Sigmoid colon (tissue), 7 donors: ENCODE measurements around the gene CRTAC1. TPM values are rescaled to one million over a fixed set of nuclear protein-coding genes. Genes with fewer than 3 reads are reported as not detected.

Experiments used
- DNase-seq: peaks from one replicate; pipeline ENCODE4 v3.0.0-alpha.2; 2019
- H3K27ac ChIP-seq, 4 donors: fragments of 200-600 bp; sonication (generic); one replicate each; pipeline ENCODE4 v1.5.1; 2016 to 2019; ENCODE audit warnings: mild to moderate bottlenecking in 1 of 4
- H3K27me3 ChIP-seq, 3 donors: fragments of 200-600 bp; sonication (generic); one replicate each; pipeline ENCODE4 v1.5.1; 2019; ENCODE audit warnings: mild to moderate bottlenecking in 1 of 3
- H3K36me3 ChIP-seq, 4 donors: fragments of 200-600 bp; sonication (generic); one replicate each; pipeline ENCODE4 v1.5.1; 2016 to 2019
- H3K4me1 ChIP-seq, 4 donors: fragments of 200-600 bp; sonication (generic); one replicate each; pipeline ENCODE4 v1.5.1; 2017 to 2019
- H3K4me3 ChIP-seq, 4 donors: fragments of 200-600 bp; sonication (generic); one replicate each; pipeline ENCODE4 v1.5.1; 2017 to 2019; ENCODE audit warnings: mild to moderate bottlenecking in 2 of 4, moderate library complexity in 1 of 4
- H3K9me3 ChIP-seq, 4 donors: fragments of 200-600 bp in 3 of 4; sonication (generic) in 3 of 4; one replicate each; pipeline versions ENCODE4 v1.5.1 to v1.6.1; 2013 to 2019
- CTCF ChIP-seq, 4 experiments: fragments of 450-650 bp in 3 of 4; fragments of 200-600 bp in 1 of 4; IDR thresholded peaks; one replicate each; pipeline ENCODE4 v1.5.1; 2016 to 2019; ENCODE audit warnings: antibody characterized with exemption in 4 of 4, mild to moderate bottlenecking in 3 of 4, moderate library complexity in 2 of 4
- EP300 ChIP-seq, 4 donors: sonication (generic); formaldehyde crosslinking; IDR thresholded peaks; one replicate each; pipeline ENCODE4 v1.6.1; 2017; ENCODE audit warnings: antibody characterized with exemption in 4 of 4
- POLR2A ChIP-seq, 2 donors: fragments of 450-650 bp; IDR thresholded peaks; one replicate each; pipeline ENCODE4 v1.6.1; 2016; ENCODE audit warnings: antibody characterized with exemption in 2 of 2, mild to moderate bottlenecking in 2 of 2, moderate library complexity in 2 of 2
- POLR2AphosphoS5 ChIP-seq, 4 donors: sonication (generic); formaldehyde crosslinking; IDR thresholded peaks; one replicate each; pipeline ENCODE4 v1.6.1; 2017; ENCODE audit warnings: antibody characterized with exemption in 4 of 4
- WGBS, 2 donors: extraction: QIAGEN DNeasy Blood & Tissue Kit; methylation state at CpG; one replicate each; pipeline ENCODE4 v1.1.7; 2013; 5-methylcytosine and 5-hydroxymethylcytosine counted together
- intact Hi-C: fragments of 100-400 bp; cut with DNase I; formaldehyde crosslinking; loops from one replicate; pipeline ENCODE4 v1.15.1; 2023
- polyA plus RNA-seq, 3 donors: library from polyadenylated mRNA; stranded (reverse); fragments of 200-250 nt; gene quantifications; one replicate each; pipeline ENCODE4 v1.2.3, GENCODE V29; 2013
- total RNA-seq, 4 donors: library from RNA; depleted of rRNA; stranded (reverse); fragments of >200 nt; gene quantifications; one replicate each; pipeline ENCODE4 v1.1.0, GENCODE V29; 2016
- donor health status: healthy with polysubstance abuse.
- donor health status: Bipolar disorder and iron deficiency.
- donor health status: healthy.

The CRTAC1 gene
- total and polyA plus RNA-seq, 7 donors: 1.2 to 6.4 (median 2.6) TPM; not detected in 1

GRCh38 chr10:97977673-97978072, 52.7 kb downstream of the CRTAC1 start:
- intact Hi-C loops: no loop called here
- TF ChIP-seq POLR2AphosphoS5 (IDR thresholded peaks at IDR 0.05) (no peak), POLR2A (IDR thresholded peaks at IDR 0.05) (no peak), EP300 (IDR thresholded peaks at IDR 0.05) (no peak), CTCF (IDR thresholded peaks at IDR 0.05) (no peak)
- no peaks in the 10 kb centered on the region for H3K9me3 ChIP-seq
- peaks cover 0 to 5% (median 0%) of the 10 kb centered on the region in 4 donors for H3K4me1 ChIP-seq
- H3K27me3 ChIP-seq: peaks cover 10 to 75% (median 33%) of the 10 kb centered on the region in 3 donors
- DNase-seq: no peak
- 68 to 79% methylated on average over 3 of the region's 3 CpGs for WGBS, 2 donors
- no peak overlapping the region for H3K4me3 ChIP-seq
- H3K36me3 ChIP-seq: no peaks in the 10 kb centered on the region
- H3K27ac ChIP-seq: no peak overlapping the region

- intact Hi-C loops: no loop called here
- H3K27ac ChIP-seq: no peak overlapping the region
- WGBS, 2 donors: 85 to 87% methylated on average over 12 of the region's 12 CpGs
- H3K27me3 ChIP-seq: peaks cover 10 to 84% (median 34%) of the 10 kb centered on the region in 3 donors
- no peaks in the 10 kb centered on the region for H3K9me3 ChIP-seq
- no peak for TF ChIP-seq CTCF (IDR thresholded peaks at IDR 0.05)
- TF ChIP-seq EP300 (IDR thresholded peaks at IDR 0.05): no peak
- TF ChIP-seq POLR2AphosphoS5 (IDR thresholded peaks at IDR 0.05): no peak
- no peak for TF ChIP-seq POLR2A (IDR thresholded peaks at IDR 0.05)
- peaks cover 0 to 5% (median 0%) of the 10 kb centered on the region in 4 donors for H3K4me1 ChIP-seq
- H3K4me3 ChIP-seq: no peak overlapping the region
- no peaks in the 10 kb centered on the region for H3K36me3 ChIP-seq
- DNase-seq: no peak
Measured at GRCh38 chr10:97975598-97975997, 54.8 kb downstream of the CRTAC1 start.

- Histone ChIP-seq H3K27me3 (peaks cover 10 to 92% (median 36%) of the 10 kb centered on the region in 3 donors), H3K36me3 (no peaks in the 10 kb centered on the region), H3K27ac (no peak overlapping the region), H3K4me1 (peaks cover 0 to 5% (median 0%) of the 10 kb centered on the region in 4 donors), H3K9me3 (no peaks in the 10 kb centered on the region), H3K4me3 (no peak overlapping the region)
- TF ChIP-seq POLR2AphosphoS5 (IDR thresholded peaks at IDR 0.05) (no peak), CTCF (IDR thresholded peaks at IDR 0.05) (no peak), POLR2A (IDR thresholded peaks at IDR 0.05) (no peak)
- 34 to 47% methylated on average over 57 of the region's 57 CpGs for WGBS, 2 donors
- intact Hi-C loops: no loop called here
- no peak for DNase-seq
Measured at GRCh38 chr10:97974526-97975525, 55.6 kb downstream of the CRTAC1 start.

- intact Hi-C loops: no loop called here
- 61 to 65% methylated on average over 16 of the region's 16 CpGs for WGBS, 2 donors
- Histone ChIP-seq H3K9me3 (no peaks in the 10 kb centered on the region), H3K27ac (no peak overlapping the region), H3K36me3 (no peaks in the 10 kb centered on the region), H3K4me1 (peaks cover 0 to 5% (median 0%) of the 10 kb centered on the region in 4 donors), H3K4me3 (no peak overlapping the region), H3K27me3 (peaks cover 10 to 88% (median 29%) of the 10 kb centered on the region in 3 donors)
- TF ChIP-seq POLR2A (IDR thresholded peaks at IDR 0.05): no peak
- no peak for TF ChIP-seq CTCF (IDR thresholded peaks at IDR 0.05)
- TF ChIP-seq EP300 (IDR thresholded peaks at IDR 0.05): no peak
- TF ChIP-seq POLR2AphosphoS5 (IDR thresholded peaks at IDR 0.05): no peak
- no peak for DNase-seq
Measured at GRCh38 chr10:97974100-97974499, 56.3 kb downstream of the CRTAC1 start.
